Measurements from ENCODE around the gene SLC45A3.

- TF ChIP-seq POLR2A (IDR thresholded peaks at IDR 0.05): no peak
- TF ChIP-seq CTCF (IDR thresholded peaks at IDR 0.05): no peak
- no peak for TF ChIP-seq EP300 (IDR thresholded peaks at IDR 0.05)
- no peak for TF ChIP-seq POLR2AphosphoS5 (IDR thresholded peaks at IDR 0.05)
These were observed 60.0 kb downstream of the SLC45A3 start for GRCh38 chr1:205620269-205620668.

All from stomach (tissue), 4 donors.